Bone marrow (tissue), 2 donors: ENCODE data around the gene CDT1.

Experiments
- DNase-seq, 2 donors: peaks; one replicate each; lab custom pipeline; 2025; lab: John Stamatoyannopoulos, UW

The CDT1 gene

DNA sequence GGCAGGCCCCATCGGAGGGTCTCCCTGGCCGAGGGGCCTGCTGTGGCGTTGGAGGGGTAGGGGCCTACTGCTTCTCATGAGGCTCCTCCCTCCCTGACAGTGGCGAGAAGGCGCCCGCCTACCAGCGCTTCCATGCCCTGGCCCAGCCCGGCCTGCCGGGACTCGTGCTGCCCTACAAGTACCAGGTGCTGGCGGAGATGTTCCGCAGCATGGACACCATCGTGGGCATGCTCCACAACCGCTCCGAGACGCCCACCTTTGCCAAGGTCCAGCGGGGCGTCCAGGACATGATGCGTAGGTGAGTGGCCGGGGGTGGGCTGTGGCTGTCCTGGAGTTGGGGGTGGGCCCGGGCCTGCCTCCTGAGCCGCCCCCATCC, 1.7 kb downstream of the CDT1 start:
- DNase-seq, result no peak

DNA sequence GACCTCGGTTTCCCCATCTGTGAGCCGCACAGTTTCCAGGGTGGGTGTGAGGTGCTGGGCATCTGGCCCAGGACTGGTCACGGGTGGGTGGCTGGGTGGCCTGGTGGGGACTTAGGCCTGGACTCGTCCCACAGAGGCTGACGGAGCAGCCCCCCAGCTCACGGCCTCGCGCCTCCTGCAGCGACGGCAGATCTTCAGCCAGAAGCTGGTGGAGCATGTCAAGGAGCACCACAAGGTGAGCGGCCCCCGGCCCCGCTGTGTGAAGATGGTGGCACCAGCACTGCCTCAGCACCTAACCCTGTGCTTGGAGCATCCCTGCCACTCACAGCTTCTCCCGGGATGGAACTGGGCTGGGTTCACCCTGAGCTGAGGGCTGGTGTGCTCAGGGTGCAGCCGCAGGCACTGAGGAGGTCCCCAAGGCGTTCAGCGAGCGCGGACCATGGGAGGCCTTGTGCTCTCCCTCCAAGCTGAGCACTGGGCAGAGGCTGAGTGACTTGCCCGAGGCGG, 2.4 kb downstream of the CDT1 start:
- no peak for DNase-seq

DNA sequence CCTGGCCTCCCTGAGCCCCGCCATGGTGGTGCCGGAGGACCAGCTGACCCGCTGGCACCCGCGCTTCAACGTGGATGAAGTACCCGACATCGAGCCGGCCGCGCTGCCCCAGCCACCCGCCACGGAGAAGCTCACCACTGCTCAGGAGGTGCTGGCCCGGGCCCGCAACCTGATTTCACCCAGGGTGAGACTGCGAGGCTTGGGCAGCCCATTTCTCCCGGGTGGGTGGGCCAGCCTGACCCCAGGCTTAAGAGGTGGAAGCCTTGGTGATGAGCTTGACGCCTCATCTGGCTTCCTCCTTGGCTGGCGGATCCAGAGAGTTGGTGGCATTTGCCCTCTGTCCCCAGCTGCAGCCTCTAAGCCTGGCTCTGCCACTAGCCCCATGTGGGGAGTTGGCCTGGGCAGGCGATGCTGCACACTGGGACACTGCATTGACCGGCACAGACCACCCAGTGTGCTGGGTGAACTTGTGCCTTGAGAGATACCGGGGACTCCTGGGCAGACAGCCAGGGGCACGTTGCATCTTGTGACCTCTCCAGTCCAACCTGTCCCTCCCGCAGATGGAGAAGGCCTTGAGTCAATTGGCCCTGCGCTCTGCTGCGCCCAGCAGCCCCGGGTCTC, 3.0 kb downstream of the CDT1 start:
- DNase-seq, result no peak

DNA sequence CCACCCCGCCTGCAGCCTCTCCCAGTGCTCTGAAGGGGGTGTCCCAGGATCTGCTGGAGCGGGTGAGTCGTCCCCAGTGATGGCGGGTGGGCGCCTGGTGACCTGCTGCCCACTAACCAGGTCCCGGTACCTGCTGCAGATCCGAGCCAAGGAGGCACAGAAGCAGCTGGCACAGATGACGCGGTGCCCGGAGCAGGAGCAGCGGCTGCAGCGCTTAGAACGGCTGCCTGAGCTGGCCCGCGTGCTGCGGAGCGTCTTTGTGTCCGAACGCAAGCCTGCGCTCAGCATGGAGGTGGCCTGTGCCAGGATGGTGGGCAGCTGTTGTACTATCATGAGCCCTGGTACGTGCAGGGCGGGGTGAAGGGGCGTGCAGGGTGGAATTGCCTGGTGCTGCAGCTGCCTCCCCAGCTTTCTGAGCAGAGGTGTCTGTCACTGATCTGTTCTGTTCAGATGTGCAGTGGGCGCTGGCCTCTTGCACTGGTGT, 3.6 kb downstream of the CDT1 start:
- DNase-seq, result no peak

DNA sequence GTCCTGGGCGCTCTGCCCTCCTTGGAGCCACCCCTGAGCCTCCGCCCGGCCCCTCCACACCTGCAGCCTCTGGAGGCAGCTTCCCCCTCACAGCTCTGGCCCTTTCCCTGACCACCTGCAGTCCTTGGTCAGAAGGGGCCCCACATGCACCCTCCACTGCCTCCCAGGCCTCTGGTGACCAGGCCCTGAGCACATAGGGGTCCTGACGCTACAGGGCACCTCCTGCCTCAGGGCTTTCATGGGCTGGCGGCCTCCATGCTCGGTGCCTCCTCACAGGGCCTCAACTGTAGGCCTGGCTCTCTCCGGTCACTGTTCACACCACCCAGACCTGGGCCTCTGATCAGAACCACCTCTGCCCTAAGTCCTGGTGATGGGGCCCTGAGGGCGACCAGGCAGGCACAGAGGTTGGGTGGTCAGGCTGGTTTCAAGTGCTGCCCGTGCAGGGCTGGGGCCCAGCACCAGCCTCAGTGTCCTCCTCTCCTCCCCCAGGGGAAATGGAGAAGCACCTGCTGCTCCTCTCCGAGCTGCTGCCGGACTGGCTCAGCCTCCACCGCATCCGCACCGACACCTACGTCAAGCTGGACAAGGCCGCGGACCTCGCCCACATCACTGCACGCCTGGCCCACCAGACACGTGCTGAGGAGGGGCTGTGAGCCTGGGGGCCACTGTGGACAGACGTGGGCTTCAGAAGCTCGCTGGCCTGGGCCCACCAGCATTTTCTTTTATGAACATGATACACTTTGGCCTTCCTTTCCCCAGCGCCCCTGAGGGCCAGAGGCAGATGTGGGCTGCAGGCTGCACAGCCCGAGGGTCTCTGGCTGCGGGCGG, 4.3 kb downstream of the CDT1 start:
- no peak for DNase-seq

DNA sequence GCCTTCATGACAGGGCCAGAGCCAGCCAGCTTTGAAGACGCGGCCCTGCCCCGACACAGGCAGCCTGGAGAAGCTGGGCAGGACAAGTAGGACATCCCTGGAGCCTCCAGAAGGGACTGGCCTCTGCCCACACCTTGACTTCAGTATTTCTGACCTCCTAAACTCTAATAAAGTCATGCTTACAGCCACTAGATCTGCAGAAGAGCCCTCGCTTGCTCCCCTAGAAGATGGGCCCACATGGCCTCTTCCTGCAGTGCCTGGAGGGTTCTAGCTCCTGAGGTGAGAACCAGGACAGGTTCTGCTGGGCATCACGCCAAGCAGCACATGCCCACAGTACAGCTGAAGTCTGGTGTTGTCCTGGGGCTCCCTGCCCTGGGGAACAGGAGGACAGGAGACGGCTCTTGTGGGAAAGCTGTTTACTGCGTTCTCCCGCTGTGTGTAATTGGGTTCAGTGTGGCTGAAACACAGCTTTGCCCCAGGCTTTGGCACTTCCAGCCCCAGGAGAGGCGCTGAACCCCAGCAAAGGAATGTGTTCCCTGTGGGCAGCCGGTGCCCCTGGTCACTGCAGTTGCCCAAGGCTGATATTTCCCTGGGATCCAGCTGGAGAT, 5.6 kb downstream of the CDT1 start:
- DNase-seq, result no peak

DNA sequence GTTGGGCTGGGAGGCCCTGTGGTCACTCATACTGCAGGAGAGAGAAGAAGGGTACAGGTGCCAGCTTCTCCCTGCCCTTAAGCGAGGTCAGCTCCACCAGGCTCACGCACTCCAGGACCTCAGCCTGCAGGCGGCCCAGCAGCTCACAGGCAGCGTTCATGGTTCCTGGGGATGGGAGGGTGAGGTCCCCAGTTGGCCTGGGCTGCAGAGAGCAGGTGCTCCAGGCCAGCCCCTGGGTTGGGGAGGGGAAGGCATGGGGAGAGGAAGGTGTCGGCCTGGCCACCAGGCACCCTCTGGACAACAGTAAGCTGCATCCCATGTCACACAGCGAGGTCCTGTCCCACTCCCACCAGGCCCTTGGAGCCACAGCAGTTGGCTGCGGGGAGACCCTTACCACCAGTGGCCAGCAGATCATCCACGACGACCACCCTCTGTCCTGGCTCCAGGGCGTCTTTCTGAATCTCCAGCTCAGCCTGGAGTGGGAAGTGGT, 6.1 kb downstream of the CDT1 start:
- DNase-seq, result no peak

DNA sequence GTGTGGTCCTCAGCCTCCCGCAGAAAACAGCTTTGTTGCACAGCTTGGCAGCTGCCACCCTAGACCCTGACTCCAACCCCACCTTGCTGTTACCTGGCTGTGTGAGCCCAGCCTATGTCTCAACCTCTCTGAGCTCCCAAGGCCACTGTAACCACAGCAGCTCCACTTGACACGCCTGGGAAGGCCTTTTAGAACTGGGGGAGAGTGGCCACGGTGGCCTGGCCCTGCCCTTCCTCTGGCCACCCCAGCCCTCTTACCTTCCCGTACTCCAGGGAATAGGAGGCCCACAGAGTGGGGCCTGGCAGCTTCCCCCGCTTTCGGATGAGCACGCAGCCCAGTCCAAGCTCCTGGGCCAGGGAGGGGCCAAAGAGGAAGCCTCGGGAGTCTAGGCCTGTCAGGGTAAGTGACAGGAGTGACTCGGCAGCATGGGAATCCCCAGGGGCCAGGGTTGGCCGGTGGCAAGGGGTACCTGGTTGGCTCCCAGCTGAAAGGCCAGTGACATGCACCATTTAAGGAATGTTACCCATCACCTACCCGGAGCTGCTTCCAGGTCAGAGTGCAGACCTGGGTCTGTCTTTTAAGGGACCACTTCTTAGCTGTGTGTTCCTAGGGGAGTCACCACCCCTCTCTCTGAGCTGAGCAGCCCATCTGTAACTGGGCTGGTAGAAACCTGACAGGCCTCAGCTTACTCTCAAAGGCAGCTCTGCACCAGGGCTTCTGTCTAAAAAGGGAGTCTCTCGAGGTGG, 6.8 kb downstream of the CDT1 start:
- peak in 1 of 2 donors; percentile 4 for DNase-seq

DNA sequence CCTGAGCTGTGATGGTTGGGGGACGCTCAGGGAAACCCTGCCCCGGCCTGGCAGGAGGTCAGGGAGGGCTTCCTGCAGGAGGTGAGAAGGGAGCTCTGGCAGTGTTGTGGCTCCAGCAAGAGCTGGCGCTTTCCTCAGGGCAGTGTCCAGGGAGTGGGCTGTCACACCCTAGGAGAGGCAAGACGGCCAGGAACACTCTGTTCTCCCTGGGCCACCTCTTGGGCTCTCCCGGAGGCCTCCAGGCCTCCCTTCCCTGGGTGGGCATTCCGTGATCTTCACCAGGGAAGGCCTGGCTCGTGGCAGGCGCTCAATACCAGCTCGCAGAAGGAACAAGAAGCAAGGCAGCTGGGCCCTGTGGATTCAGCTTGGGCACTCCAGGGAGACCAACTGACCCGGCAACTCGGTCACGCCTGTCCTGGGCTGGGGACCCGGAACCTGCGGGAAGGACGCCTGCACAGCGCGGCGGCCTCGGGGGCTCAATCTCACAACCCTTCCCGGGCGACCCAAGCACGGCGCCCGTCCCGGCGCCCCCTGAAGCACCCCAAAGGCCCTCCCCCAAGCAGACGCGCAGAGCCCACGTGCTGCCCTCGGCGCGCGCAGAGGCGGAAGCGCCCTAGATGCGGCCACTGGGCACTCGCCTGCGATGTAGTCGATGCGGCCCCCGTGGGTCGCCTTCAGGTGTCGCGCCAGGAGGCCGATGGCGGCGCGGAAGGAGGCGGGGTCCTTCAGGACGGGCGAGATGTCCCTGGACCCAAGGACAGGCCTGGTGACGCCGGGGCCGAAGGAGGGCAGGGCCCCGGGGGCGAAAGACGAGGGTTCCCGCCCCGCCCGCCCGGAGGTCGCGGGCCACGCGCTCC, 7.6 kb downstream of the CDT1 start:
- peak; percentile 23 to 60 for DNase-seq

DNA sequence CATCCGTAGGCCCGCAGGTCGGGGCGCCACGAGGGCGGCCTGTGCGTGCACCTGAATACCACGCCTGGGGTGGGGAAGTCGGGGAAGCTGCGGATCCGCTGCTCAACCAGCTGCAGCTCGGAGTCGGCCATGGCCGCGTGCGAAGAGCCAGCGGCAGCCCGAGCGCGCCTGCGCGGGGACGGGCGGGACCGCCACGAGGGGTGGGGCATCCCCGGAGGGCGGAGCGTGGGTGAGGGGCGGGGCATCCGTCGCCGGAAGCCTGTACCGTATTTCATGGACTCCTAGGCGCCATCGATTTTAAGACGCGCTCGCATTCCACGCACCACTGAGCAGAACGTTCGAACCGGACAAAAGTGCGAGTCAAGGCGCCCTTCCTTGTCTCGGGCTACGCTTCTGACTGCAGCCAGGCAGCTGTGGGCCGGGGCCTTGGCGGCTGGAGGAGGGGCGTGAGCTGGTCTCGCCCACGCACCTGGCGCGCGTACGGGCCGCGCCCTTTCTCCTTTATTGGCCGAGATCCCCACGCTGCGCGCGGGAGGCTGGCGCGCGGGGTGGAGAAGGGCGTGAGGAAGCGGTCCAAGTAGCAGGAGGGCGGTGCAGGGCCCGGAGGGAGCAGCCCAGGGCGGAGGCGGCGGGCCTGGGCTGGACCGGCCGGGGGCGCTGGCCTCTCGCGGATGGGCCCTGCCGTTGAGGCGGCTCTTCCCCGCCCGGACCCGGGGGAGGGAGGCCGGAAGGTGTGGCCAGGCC, 8.4 kb downstream of the CDT1 start, which contains the start of gene APRT:
Gene APRT (minus strand): TSS at position 160 of the 744 bp plus-strand sequence. CDS start 29 bp downstream, at position 131.
- DNase-seq, result peak; percentile 85 to 88

DNA sequence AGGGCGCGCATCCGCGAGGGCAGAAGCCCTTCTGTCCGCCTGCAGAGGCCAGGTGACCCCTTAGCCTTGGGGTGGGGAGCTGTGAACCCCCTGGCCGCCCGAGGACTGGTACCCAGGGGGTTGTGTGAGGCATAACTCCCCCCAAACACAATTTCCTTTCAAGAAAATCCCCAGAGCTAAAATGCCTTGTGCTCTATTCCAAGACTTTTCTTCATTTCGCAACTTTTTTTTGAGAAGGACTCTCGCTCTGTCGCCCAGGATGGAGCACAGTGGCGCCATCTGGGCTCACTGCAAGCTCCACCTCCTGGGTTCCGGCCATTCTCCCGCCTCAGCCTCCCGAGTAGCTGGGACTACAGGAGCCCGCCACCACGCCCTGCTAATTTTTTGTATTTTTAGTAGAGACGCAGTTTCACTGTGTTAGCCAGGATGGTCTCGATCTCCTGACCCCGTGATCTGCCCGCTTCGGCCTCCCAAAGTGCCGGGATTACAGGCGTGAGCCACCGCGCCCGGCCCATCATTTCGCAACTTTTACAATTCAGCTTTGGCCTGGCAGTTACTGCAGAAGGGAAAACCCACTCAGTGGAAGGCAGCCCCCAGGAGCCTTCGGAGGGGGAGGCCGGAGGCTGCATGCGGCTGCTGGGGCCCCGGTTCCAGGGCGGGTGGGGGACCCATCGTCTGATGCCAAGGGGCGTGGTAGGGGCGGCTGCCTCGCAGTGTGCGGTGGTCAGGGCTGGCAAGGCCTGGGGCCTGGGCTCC, 9.1 kb downstream of the CDT1 start:
- no peak for DNase-seq

DNA sequence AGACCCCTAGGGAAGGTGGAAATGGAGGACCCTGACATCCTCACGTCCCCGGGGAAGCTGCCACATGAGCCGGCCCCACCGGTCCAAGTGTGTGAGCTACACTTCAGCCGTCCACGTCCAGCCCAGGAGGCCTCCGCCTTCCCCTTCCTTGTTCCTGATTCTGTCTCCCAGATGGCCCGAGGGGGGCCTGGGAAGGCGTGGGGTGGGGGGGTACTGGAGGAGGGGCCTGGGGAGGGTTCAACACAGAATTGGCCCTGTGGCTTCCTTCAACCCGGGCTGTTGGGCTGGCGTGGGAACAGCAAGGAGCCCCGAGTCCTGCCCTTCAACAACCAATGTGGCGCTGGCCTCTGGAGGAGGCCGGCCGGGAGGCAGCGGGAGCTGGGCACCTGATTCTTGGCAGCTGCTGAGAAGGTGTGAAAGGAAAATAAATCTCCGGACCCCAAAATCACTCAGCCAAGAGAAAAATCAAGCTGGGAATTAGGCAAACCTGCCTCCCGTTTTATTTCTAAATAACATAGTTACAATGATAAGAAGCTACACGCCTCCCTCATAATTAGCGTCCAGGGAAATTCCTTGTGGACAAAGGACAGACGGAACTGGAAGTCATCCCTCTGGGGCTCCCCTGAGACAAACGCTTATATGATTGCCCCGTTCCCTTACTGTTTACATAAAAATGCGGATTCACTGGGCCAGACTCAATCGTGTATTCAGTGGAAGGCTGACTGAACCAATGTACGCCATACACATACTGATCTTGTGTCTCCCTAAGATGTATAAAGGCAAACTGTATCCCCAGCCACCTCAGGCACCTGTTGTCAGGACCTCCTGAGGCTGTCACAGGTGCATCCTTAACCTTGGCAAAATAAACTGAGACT, 9.9 kb downstream of the CDT1 start:
- DNase-seq, result no peak

DNA sequence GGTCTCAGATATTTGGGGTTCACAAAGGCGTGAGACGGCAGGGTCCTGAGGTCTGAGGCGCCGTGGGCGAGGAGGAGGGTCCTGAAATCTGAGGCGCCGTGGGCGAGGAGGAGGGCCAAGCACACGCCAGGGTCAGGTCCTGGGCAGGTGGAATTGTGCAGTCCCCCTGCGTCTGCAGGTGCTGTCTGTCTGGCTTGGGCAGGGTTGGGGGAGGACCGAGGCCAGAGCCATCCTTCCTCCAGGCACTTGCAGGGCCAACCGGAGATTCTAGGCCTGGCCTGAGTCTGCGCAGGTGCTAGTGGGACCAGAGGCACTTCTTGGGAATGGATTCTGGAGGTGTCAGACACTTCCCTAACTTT, 10.5 kb downstream of the CDT1 start:
- no peak for DNase-seq

DNA sequence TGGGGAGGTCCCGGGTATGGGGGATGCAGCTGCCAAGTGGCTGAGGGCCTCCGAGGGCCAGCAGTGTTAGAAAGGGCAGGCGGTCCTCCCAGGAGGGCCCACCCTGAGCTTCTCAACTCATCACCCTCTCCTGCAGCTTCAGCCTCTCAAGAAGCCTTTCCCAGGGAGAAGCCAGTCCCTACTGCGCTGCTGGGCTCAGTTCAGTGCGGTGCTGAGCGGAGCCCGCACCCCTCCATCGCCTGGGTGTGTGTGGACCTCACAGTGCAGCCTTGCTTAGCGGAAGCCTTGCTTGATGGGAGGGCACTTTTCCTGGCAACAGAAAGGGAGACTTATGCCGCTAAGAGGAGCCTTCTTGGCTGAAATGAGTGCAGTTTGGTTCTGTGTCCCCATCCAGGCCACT, 11.6 kb downstream of the CDT1 start:
- DNase-seq, result no peak

DNA sequence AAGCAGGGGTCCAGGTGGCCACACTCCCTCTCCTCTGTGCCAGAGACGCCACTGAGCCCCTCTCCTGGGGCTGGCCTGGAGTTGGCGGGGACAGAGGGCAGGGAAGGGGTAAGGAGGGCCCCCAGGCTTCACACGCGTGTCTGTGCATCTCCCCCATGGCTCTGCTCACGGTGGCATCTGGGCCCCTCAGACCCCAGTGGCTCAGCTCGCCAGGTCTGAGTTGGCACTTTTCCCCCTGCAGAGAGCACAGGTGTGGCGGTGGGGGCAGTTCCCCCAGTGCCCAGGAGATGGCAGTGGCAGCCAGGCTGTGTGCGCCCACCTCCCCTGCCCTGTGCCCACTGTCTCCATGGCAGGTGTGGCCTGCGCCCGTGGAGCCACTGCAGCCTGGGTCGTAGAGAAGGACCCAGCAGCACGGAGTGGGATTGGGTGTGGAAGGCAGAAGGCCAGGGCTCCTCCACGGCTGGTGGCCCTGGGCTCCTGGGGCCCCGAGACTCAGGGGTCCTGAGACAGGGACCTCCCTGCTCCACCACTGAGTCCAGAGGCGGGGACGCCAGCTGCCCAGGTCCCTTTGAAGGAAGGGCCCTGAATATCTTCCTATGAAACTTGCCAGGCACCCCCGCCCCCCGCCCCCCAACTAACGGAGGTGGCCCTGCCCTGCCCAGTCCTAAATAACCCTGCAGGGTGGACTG, 12.5 kb downstream of the CDT1 start:
- DNase-seq, result peak in 1 of 2 donors; percentile 21

DNA sequence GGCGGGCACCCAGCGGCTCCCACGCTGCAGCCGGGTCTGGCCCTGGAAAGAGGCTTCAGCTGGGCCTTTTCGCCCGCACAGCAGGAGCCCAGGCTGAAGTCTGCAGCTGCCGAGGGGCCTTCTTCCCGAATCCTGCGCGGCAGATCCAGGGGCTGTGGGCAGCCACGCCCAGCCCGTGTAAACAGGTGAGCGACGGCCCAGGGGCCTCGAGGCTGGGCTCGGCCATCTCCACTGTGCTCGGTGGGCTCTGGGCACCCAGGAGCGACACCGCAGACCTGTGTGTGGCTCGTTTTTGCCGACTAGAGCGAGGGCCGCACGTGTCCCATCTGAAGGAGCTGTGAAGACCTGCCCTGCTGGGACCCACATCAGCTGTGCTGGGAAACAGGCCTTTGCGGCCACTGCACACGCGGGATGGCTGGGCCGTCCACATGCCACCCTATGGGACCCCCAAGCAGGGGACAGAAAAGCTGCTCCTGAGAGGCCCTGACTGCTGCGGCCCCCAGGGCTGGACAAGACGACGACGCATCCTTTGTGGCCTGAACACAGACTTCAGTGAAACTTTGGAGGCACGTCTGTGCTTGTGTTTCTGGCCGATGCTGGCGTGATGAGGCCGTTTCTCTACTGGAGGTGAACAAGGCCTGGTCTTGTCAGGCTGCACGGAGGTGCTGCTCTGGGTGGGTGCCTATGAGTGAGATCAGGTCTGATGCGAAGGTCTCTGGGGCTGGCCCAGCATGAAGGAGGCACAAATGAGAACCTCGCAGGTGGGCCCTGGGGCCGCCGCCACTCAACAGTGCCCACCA, 13.3 kb downstream of the CDT1 start:
- DNase-seq, result no peak
